ENCODE data around the gene TOX3. TPM values are rescaled to one million over a fixed set of nuclear protein-coding genes. Genes with fewer than 3 reads are reported as not detected.

TOX3 gene
- total and polyA plus RNA-seq, 11 donors = 0.17 TPM; not detected in 10

DNA sequence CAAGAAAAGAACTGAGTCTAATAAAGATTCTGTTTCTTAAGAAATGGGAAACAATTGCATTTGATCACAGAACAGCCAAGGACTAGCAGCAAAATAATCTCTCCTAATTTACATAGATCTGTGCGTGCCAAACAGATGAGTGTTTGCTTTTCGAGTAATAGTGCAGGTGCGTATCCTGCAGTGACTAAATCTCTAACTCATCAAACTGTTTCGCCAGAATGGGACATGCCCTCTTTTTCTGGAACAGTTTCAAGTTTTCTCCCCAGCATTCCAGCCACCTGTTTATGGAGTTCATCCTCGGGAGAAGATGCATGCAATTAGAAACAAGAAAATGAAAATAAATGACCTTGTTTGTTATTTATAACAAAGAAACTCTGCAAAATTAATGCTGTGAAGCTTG, 5.7 kb upstream of the TOX3 start:
- Histone ChIP-seq H3K4me3 (no peak overlapping the region), H3K27me3 (peaks cover 0 to 50% (median 8%) of the 10 kb centered on the region in 9 donors), H3K27ac (no peak overlapping the region), H3K4me1 (no peaks in the 10 kb centered on the region), H3K36me3 (no peaks in the 10 kb centered on the region), H3K9me3 (no peaks in the 10 kb centered on the region)
- TF ChIP-seq, protein P1, sequence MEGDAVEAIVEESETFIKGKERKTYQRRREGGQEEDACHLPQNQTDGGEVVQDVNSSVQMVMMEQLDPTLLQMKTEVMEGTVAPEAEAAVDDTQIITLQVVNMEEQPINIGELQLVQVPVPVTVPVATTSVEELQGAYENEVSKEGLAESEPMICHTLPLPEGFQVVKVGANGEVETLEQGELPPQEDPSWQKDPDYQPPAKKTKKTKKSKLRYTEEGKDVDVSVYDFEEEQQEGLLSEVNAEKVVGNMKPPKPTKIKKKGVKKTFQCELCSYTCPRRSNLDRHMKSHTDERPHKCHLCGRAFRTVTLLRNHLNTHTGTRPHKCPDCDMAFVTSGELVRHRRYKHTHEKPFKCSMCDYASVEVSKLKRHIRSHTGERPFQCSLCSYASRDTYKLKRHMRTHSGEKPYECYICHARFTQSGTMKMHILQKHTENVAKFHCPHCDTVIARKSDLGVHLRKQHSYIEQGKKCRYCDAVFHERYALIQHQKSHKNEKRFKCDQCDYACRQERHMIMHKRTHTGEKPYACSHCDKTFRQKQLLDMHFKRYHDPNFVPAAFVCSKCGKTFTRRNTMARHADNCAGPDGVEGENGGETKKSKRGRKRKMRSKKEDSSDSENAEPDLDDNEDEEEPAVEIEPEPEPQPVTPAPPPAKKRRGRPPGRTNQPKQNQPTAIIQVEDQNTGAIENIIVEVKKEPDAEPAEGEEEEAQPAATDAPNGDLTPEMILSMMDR (IDR thresholded peaks at IDR 0.05) = no peak
- TF ChIP-seq POLR2A (IDR thresholded peaks at IDR 0.05) = no peak
- ATAC-seq (no peak), DNase-seq (no peak)
- 60 to 73% (median 67%) methylated on average over 5 of the region's 5 CpGs for WGBS, 4 donors
- intact Hi-C loops (cut with DNase I) = no loop called here

DNA sequence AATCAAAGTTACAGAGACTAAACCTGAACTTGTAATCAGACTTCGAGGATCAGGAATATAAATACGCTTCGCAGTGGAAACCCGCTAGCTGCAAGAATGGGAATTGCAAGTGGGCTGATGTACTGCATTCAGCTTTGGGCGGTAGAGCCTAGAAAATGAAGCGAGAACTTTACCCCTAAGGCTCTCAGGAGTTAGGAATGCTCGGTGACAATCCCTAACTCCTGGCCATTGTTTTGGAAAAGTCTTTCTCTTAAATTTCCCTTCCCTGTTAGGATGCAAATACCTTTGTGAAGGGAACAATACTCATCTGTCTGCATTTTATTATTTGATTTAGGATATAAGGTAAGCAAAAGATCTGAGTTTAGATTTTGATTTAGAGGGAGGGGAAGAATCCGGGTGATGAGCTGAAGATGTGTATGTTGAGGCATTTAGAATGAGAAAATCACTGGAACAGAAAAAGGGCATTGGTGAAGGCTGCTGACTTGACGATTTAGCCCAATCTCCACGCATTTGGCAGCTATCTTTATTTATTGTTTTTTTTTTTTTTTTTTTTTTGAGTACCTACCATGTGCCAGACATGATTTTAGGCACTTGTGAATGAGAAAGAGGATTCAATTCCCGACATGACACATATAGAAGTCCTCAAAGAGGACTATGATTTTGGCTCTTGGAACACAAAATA, 2.2 kb upstream of the TOX3 start:
- WGBS, 4 donors = 17 to 25% (median 20%) methylated on average over 11 of the region's 11 CpGs

DNA sequence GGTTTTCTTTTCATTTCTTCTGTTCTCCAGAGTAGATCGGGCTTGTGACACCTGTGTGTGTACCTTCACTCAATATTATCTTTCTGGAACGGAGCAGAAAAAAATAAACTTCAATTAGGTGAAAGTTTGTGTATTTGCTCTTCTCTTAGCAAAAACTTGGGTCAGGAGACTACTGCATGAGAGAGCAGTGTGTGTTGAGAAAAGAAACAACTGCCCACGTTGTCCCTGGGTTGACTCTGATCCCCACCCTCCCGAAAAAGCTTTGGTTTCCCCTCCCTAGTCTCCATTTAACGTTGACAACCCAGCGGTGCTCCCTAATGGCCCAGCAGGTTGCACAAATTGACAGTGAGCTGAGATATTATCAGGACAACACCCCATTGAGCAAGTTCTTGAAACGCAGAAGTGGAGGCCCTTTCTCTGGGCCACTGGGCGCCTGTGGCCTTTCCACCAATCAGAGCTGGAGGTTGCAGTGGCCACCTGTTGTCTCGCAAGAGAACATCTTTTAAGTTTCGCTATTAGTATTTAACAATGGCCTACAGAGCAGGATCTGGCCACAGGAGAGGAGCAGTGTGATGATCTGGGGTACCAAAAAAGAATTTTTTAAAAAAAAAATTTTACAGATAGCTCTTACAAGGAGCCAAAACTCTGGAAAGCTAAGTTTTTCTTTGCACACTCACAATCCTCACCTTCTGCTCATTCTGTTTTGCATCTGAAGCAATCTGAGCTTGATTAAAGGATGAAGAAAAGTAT, 1.5 kb upstream of the TOX3 start:
- H3K36me3 ChIP-seq = no peaks in the 10 kb centered on the region
- peaks cover 12 to 80% (median 32%) of the 10 kb centered on the region in 9 donors for H3K27me3 ChIP-seq
- no peaks in the 10 kb centered on the region for H3K9me3 ChIP-seq
- intact Hi-C loops (cut with DNase I) = no loop called here
- no peak for DNase-seq
- ATAC-seq = no peak
- TF ChIP-seq, protein P1 (IDR thresholded peaks at IDR 0.05) = no peak
- TF ChIP-seq POLR2A (IDR thresholded peaks at IDR 0.05) = no peak
- H3K4me3 ChIP-seq = no peak overlapping the region
- WGBS, 4 donors = 23 to 32% (median 30%) methylated on average over 10 of the region's 10 CpGs
- no peak overlapping the region for H3K27ac ChIP-seq
- peaks cover 0 to 18% (median 2%) of the 10 kb centered on the region in 12 donors for H3K4me1 ChIP-seq

More for the DNA sequence above, 2.2 kb upstream of the TOX3 start:
- DNase-seq = no peak
- intact Hi-C loops (cut with DNase I) = no loop called here
- H3K4me1 ChIP-seq = peaks cover 0 to 18% (median 2%) of the 10 kb centered on the region in 12 donors
- H3K9me3 ChIP-seq = no peaks in the 10 kb centered on the region
- H3K27me3 ChIP-seq = peaks cover 12 to 73% (median 25%) of the 10 kb centered on the region in 9 donors
- H3K27ac ChIP-seq = no peak overlapping the region
- no peaks in the 10 kb centered on the region for H3K36me3 ChIP-seq
- ATAC-seq = no peak
- TF ChIP-seq, protein P1 (IDR thresholded peaks at IDR 0.05) = peak in 3 of 12 donors; percentile 13 to 24 (median 21)
- TF ChIP-seq POLR2A (IDR thresholded peaks at IDR 0.05) = no peak
- H3K4me3 ChIP-seq = no peak overlapping the region

DNA sequence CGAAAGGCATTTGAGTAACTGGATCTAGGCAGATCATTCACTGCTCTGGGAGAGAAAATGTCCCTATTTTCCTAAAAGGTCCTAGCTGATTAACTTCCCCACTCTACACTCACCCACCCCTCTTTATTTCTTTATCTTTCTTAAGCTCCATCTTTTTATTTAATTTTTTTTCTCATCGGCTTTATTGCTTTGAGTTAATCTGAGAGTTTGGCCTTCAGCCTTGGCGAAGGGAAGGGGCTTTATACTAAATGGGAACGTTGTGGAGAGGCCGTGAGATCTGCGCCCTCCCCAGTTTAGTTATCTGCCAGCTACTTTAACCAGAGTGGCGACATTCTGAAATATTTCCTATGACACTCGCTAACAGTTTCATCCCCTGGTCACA, 882 bp upstream of the TOX3 start:
- peaks cover 0 to 18% (median 2%) of the 10 kb centered on the region in 12 donors for H3K4me1 ChIP-seq
- no peak overlapping the region for H3K27ac ChIP-seq
- H3K9me3 ChIP-seq = no peaks in the 10 kb centered on the region
- H3K4me3 ChIP-seq = no peak overlapping the region
- intact Hi-C loops (cut with DNase I) = no loop called here
- ATAC-seq = no peak
- WGBS, 4 donors = 35 to 47% (median 43%) methylated on average over 8 of the region's 8 CpGs
- no peaks in the 10 kb centered on the region for H3K36me3 ChIP-seq
- DNase-seq = no peak
- no peak for TF ChIP-seq POLR2A (IDR thresholded peaks at IDR 0.05)
- TF ChIP-seq, protein P1 (IDR thresholded peaks at IDR 0.05) = no peak
- H3K27me3 ChIP-seq = peaks cover 12 to 86% (median 38%) of the 10 kb centered on the region in 9 donors

All from heart left ventricle (tissue), 16 donors.